NAMALWA (cell line): ENCODE data around the gene FBRSL1.
A peak's percentile ranks its signal among the peaks of the same experiment; 100 is the strongest.
"Not testable (repeated sequence)": the region's sequence is repeated elsewhere in the genome, so short reads cannot be mapped to it uniquely, and the experiment has no call there.

Source experiments
- DNase-seq: peaks from one replicate; pipeline ENCODE4 v3.0.0-alpha.2; 2015; ENCODE audit warnings: low spot score

Gene FBRSL1

DNA sequence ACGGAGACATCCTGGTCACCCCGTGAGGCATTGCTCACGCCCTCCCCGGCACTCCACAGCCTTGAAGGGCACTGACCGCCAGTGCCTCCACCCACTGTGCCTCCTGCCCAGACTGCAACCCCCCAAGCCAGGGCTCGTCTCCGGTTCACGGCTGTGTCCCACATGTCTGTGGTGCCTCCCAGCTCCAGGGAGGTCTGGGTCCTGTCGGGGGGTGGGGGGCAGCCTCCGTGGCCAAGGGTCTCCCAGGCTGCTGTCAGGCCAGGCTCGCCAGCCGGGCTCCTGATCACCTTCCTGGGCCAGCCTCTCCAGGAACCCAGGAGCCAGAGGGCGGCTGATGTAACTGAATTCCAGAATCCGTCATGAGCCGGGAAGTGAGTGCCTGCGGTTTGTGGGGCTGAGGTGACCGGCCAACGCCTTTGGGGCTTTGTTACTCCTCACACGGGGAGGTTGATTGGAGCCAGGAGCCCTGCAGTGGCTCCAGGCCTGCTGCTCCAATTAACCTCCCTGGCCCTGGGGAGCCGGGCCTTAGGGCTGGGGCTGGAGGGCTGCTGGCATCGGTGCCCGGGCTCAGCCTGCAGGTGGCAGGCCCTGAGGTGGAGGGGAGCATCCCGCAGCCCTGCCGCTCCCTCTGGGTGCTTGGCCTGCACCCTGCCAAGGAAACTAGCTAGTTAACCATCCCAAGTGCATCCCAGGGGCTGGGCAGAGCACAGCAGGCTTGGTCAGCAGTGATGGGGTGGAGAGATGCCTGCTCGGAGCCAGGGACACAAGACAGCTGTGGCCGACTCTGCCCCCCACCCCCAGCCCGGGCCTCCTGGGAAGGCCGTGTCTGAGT is 36.4 kb upstream of the FBRSL1 start:
- DNase-seq, result no peak

DNA sequence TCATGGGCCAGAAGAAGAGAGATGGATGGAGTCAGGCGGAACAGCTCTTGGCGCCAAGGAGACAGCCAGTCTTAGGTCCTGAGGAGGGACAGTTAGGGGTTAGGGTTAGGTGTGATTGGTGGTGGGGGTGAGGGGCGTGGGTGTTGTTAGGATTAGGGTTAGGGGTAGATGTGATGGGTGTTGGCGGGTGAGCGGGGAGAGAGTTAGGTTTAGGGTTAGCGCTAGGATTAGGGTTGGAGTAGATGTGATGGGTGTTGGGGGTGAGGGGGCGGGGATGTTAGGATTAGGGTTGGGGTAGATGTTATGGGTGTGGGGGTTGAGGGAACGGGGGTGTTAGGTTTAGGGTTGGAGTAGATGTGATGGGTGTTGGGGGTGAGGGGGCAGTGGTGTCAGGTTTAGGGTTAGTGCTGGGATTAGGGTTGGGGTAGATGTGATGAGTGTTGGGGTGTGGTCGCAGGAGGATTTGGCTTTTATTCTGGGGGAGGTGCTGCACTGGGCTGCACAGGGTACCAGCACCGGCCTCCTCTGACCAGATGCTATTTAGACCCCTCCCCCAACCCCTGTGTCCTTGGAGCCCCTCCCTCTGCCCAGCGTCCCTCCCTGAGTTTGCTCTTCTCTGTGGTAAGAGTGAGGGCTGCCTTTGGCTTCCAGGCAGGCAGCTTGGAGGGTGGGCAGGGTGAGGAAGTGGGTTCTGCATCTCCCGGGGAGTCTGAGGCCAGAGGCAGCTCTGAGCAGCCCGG is 35.6 kb upstream of the FBRSL1 start:
- DNase-seq, result no peak

- no peak for DNase-seq
Observed at GRCh38 chr12:132454933-132455418, 35.0 kb upstream of the FBRSL1 start.

DNA sequence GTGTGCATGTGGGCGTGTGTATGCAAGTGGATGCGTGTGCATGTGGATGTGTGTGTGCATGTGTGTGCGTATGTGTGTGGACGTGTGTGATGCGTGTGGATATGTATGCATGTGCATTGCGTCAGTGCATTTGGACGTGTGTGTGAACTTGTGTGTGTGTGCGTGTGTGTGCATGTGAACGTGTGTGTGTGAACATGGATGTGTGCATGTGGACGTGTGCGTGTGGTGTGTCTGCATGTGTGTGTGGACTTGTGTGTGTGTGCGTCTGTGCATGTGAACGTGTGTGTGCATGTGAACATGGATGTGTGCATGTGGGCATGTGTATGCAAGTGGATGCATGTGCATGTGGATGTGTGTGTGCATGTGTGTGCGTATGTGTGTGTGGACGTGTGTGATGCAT is 34.4 kb upstream of the FBRSL1 start:
- DNase-seq, result no peak

DNA sequence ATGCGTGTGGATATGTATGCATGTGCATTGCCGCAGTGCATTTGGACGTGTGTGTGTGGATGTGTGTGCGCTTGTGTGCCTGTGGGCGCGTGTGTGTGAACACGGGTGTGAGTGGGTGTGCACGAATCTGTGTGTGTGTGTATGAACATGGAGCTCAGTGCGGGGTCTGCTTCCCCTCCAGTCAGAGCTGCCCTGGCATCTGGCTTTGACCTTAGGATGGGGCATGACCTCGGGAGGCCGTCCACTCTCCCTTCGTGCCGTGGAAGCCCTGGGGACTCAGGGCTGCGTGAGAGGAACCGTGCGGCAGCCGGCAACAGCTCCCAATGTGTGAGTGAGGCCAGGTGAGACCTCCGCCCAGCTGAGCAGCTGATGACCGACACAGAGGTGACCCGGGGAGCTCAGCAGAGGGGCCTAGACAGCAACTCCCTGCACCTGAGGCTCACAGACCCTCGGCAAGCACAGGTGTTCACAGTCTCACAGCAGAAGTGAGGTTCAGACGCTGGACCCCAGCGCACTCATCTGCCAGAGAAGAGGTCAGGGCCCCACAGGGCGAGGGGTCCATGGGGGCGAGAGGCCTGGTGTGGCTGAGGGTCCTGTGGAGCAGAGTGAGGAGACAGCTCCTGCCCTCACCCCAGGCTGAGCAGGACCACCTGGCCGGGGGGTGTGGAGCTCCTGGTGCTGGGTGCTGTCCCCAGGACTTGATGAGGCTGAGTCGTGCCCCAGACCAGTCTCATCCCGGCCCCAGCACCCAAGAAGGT is 33.6 kb upstream of the FBRSL1 start:
- DNase-seq, result no peak

DNA sequence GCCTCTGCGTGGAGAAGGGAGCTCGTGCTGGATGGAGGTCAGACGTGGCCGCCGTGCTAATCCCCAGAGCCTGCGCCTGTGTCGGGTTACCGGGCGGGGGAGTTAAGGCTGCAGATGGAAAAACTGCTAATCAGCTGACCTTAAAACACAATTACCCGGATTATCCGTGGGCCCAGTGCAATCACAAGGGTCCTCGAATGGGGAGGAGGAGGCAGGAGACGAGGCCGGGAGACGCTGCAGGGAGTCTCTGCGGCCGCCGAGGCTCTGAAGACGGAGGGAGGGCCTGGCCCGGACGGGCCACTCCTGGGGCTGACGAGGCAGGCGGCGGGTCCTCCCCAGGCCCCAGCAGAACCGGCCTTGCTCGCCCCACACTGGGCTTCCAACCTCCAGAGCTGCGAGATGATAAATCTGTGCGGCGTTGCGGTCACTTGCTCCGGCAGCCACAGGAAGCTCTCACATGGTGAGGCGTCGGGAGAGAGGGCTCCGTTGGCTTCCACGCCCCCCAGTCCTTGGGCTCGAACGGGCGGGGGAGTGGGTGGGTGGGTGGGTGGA is 32.9 kb upstream of the FBRSL1 start:
- no peak for DNase-seq

- DNase-seq, result no peak
Observed at GRCh38 chr12:132458441-132458840, 31.5 kb upstream of the FBRSL1 start.

DNA sequence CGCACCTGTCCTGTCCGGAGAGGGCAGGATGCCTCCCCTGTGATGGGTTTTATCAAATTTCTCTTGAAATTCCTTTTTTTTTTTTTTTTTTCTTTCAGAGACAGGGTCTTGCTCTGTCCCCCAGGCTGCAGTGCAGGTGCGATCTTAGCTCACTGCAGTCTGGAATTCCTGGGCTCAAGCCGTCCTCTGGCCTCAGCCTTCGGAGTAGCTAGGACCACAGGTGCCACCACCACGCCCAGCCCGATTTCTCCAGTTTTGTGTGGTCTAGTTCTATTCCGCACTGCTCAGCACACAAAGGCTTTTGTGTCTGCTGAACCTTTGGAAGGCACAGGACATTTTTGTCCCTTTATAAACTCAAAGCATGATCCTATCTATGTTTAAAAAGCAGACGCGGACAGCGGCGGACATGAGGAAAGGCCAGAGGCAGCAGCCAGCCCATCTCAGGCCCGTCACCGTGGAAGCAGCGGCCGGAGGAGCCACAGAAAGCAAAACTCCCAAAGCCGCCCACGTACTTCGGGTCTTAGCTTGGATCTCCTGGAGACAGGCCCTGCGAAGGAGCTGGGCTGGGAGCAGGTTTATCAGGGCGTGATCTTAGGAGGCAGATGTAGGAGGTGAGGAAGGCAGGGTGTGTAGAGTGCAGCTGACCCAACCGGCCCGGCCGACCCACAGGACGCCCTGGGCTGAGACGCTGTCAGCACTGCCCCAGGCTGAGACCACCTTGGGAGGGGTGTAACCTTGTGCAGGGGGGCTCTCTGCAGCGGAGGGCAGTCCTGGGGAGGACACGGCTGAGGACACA is 30.9 kb upstream of the FBRSL1 start:
- no peak for DNase-seq

DNA sequence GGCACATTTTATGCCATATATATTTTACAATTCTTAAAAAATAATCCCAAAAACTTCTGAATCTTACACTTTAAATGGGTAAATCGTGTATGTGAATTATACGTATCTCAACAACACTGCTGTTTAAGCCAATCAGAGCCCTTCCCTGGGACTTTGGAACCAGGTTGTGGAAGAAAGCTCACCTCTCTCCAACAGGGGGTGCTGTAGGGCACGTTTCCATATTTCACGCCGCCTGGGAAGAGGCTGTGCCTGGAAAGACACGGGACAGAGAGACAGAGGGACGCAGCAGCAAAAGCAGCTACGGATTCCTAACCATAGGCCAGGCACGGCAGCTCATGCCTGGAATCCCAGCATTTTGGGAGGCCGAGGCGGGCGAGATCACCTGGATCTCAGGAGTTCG is 29.4 kb upstream of the FBRSL1 start:
- no peak for DNase-seq

GRCh38 chr12:132461526-132461925 is 28.4 kb upstream of the FBRSL1 start:
- no peak for DNase-seq

- DNase-seq, result no peak
Observed at GRCh38 chr12:132462788-132463187, 27.2 kb upstream of the FBRSL1 start.

DNA sequence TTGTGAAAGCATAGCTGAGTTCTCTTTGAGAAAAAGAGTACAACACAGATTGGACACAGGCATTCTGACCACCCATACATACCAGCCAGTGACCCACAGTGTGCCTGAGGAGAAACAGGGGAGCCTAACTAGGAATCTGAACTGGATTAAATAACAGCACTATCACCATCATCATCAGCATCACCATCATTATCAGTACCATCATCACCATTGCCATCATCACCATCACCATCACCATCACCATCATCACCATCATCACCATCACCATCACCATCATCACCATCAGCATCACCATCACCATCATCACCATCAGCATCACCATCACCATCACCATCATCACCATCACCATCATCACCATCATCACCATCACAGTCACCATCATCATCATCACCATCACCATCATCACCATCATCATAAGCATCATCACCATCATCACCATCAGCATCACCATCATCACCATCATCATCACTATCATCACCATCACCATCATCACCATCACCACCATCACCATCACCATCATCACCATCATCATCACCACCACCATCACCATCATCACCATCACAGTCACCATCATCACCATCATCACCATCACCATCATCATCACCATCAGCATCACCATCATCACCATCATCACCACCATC is 26.5 kb upstream of the FBRSL1 start:
- not testable (repeated sequence) for DNase-seq

DNA sequence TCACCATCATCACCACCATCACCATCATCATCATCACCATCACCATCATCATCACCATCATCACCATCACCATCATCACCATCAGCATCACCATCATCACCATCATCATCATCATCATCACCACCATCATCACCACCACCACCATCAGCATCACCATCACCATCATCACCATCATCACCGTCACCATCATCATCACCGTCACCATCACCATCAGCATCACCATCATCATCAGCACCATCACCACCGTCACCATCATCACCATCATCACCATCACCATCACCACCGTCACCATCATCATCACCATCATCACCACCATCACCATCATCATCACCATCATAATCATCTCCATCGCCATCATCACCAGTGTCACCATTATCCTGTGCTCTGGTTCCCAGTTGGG is 25.6 kb upstream of the FBRSL1 start:
- DNase-seq, result not testable (repeated sequence)

DNA sequence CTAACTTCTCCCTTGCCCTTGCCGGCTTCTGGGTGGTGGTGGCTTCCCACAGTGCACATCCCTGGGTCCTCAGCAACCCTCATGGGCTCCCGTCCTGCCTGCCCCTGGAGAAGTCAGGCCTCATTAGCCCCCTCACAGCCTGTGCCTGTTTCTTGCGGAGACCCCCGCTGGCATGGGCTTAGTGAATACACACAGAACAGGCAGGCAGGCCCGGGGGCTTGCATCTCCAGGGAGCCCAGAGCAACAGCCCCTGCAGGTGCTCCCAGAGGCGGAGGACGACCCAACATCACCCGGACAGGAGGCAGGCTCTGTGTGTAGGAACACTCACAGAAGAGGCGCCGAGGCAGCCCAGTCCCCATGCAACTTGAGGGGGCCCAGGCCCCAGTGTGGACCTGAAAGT is 25.1 kb upstream of the FBRSL1 start:
- no peak for DNase-seq

GRCh38 chr12:132465269-132466190 is 24.4 kb upstream of the FBRSL1 start:
- DNase-seq, result no peak

DNA sequence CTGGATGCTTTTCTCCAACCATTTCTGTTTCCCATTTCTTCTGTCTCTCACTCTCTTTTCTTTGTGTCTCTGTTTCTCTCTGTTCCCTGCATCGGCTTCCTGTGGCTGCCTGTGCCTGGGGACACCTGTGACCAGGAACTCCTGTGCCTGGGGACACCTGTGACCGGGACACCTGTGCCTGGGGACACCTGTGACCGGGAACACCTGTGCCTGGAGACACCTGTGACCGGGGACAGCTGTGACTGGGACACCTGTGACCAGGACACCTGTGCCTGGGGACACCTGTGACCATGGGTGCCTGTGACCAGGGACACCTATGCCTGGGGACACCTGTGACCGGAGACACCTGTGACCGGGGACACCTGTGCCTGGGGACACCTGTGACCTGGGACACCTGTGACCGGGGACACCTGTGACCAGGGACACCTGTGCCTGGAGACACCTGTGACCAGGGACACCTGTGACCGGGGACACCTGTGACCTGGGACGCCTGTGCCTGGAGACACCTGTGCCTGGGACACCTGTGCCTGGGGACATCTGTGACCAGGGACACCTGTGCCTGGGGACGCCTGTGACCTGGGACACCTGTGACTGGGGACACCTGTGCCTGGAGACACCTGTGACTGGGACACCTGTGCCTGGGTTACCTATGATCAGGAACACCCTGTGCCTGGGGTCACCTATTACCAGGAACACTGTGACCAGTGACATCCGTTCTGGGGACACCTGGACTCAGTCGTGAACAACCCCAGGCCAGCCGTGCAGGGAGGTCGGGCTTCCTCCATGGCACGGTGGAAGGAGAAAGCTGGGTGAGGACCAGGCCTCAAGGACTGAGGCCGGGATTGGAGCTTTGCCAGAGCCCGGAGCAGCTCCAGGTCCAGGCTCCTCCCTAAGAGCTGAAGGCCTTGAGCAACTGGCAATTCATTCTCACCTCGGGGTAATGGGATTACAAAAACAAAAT is 23.4 kb upstream of the FBRSL1 start:
- DNase-seq, result peak; percentile 44

DNA sequence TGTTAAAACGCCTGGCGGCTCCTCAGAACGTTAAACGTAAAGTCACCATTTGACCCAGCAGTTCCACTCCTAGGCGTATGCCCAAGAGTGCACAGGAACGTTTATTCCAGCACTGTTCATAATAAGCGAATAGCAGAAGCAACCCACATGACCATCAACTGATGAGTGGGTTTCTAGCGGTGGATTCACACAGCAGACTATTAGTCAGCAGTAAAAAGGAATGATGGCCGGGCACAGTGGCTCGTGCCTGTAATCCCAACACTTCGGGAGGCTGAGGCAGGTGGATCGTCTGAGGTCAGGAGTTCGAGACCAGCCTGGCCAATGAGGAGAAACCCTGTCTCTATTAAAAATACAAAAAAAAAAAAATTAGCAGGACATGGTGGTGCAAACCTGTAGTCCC is 22.4 kb upstream of the FBRSL1 start:
- no peak for DNase-seq

- DNase-seq, result peak; percentile 87
Observed at GRCh38 chr12:132469423-132469822, 20.5 kb upstream of the FBRSL1 start.

DNA sequence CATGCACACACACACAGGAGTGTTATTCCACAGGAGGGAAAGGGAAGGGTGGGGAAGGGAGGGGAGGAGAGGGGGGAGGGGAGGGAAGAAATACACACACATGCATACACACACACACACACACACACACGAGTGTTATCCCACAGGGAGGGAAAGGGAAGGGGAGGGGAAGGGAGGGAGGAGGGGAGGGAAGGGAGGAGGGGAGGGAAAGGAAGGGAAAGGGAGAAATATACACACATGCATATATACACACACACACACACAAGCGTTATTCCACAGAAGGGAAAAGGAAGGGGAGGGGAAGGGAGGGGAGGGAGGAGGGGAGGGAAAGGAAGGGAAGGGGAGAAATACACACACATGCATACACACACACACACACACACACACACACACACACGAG is 19.6 kb upstream of the FBRSL1 start:
- DNase-seq, result no peak
